Smooth muscle cell (in vitro differentiated cells): Measurements from ENCODE around the gene MIAT. TPM values are rescaled to one million over a fixed set of nuclear protein-coding genes. Genes with fewer than 3 reads are reported as not detected.

ENCODE experiments used
- DNase-seq: peaks from one replicate; lab custom pipeline; 2025; ENCODE audit not compliant: unreplicated experiment; lab: John Stamatoyannopoulos, UW
- H2AFZ ChIP-seq: fragments of 200-600 bp; sonication (generic); 2 replicates; pipeline ENCODE4 v1.6.0; 2016; ENCODE audit warnings: antibody characterized with exemption, low read depth, mild to moderate bottlenecking
- H3F3A ChIP-seq: fragments of 200-600 bp; sonication (generic); 2 replicates; pipeline ENCODE4 v1.6.0; 2017; ENCODE audit warnings: antibody characterized with exemption, low read depth
- H3K27ac ChIP-seq: fragments of 200-600 bp; sonication (generic); 2 replicates; pipeline ENCODE4 v1.5.1; 2016; ENCODE audit warnings: low read depth, mild to moderate bottlenecking
- H3K27me3 ChIP-seq: fragments of 200-600 bp; sonication (generic); 2 replicates; pipeline ENCODE4 v1.6.1; 2016; ENCODE audit warnings: low read depth, mild to moderate bottlenecking
- H3K36me3 ChIP-seq: fragments of 200-600 bp; sonication (generic); 2 replicates; pipeline ENCODE4 v1.5.1; 2016; ENCODE audit warnings: low read depth
- H3K4me1 ChIP-seq: fragments of 200-600 bp; sonication (generic); 2 replicates; pipeline ENCODE4 v1.5.1; 2016; ENCODE audit warnings: low read depth
- H3K4me2 ChIP-seq: fragments of 200-600 bp; sonication (generic); 2 replicates; pipeline ENCODE4 v1.6.0; 2016; ENCODE audit warnings: mild to moderate bottlenecking
- H3K4me3 ChIP-seq: fragments of 200-600 bp; sonication (generic); 2 replicates; pipeline ENCODE4 v1.5.1; 2016; ENCODE audit warnings: mild to moderate bottlenecking
- H3K79me2 ChIP-seq: fragments of 200-600 bp; sonication (generic); 2 replicates; pipeline ENCODE4 v1.6.0; 2016; ENCODE audit warnings: low read depth, mild to moderate bottlenecking
- H3K9ac ChIP-seq: fragments of 200-600 bp; sonication (generic); 2 replicates; pipeline ENCODE4 v1.6.0; 2016; ENCODE audit warnings: low read depth
- H3K9me3 ChIP-seq: fragments of 200-600 bp; sonication (generic); replicated peaks from 2 replicates; pipeline ENCODE4 v1.5.1; 2016; ENCODE audit warnings: low read depth
- H4K20me1 ChIP-seq: fragments of 200-600 bp; sonication (generic); 2 replicates; pipeline ENCODE4 v1.6.0; 2016; ENCODE audit warnings: low read depth
- WGBS: methylation state at CpG from one replicate; pipeline ENCODE4 v1.1.7; 2016; ENCODE audit warnings: low lambda C conversion rate; 5-methylcytosine and 5-hydroxymethylcytosine counted together
- polyA plus RNA-seq: library from polyadenylated mRNA; unstranded; fragments of >200 nt; fragmentation: Nextera tagmentation; extraction: Ambion mirVana; gene quantifications from 2 replicates; pipeline ENCODE4 v1.2.1, GENCODE V29; 2016
- small RNA-seq: library from RNA; depleted of rRNA; stranded (forward); fragments of <200 nt; gene quantifications from one replicate; pipeline ENCODE3, GENCODE V24; 2014
- total RNA-seq: library from RNA; depleted of rRNA; stranded (reverse); fragments of >200 nt; gene quantifications from 2 replicates; pipeline ENCODE4 v1.2.3, GENCODE V29; 2014
- TF ChIP-seq, protein P1 (sequence below): fragments of 200-600 bp; sonication (generic); IDR thresholded peaks from 2 replicates; pipeline ENCODE4 v1.5.1; 2017; ENCODE audit warnings: borderline replicate concordance, mild to moderate bottlenecking, antibody characterized with exemption; ENCODE audit not compliant: insufficient read depth, poor library complexity, severe bottlenecking

The MIAT gene
- total and polyA plus RNA-seq, 2 experiments from 2014 or later: 0.16 to 7.0 TPM

DNA sequence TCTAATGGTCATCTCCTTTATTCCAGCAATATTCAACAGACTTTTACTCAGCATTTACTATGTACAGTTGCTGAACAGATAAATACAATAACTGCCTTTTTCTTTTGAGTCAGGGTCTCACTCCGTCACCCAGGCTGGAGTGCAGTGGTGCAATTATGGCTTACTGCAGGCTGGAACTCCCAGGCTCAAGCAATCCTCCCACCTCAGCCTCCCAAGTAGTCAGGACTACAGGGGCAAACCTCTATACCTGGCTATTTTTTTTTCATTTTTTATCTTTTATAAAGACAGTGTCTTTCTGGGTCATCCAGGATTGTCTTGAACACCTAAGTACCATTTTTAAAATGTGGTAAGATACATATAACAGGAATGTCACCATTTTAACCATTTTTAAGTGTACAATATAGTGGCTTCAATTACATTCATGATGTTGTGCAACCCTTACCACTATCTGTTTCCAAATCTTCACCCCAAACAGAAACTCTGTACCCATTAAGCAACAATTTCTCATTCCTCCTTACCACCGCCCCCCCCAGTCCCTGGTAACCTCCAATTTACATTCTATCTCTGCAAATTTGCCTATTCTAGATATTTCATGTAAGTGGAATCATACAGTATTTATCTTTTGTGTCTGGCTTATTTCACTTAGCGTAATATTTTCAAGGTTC lies 67.8 kb downstream of the MIAT start:
- Histone ChIP-seq H3K27me3 (no peaks in the 10 kb centered on the region), H4K20me1 (no peaks in the 10 kb centered on the region), H2AFZ (no peak overlapping the region), H3K9me3 (no peaks in the 10 kb centered on the region), H3K4me3 (no peak overlapping the region), H3K9ac (no peak overlapping the region), H3K27ac (no peak overlapping the region), H3K79me2 (no peaks in the 10 kb centered on the region), H3K4me2 (no peak overlapping the region), H3K4me1 (no peaks in the 10 kb centered on the region), H3F3A (no peaks in the 10 kb centered on the region), H3K36me3 (no peaks in the 10 kb centered on the region)
- TF ChIP-seq, protein P1, sequence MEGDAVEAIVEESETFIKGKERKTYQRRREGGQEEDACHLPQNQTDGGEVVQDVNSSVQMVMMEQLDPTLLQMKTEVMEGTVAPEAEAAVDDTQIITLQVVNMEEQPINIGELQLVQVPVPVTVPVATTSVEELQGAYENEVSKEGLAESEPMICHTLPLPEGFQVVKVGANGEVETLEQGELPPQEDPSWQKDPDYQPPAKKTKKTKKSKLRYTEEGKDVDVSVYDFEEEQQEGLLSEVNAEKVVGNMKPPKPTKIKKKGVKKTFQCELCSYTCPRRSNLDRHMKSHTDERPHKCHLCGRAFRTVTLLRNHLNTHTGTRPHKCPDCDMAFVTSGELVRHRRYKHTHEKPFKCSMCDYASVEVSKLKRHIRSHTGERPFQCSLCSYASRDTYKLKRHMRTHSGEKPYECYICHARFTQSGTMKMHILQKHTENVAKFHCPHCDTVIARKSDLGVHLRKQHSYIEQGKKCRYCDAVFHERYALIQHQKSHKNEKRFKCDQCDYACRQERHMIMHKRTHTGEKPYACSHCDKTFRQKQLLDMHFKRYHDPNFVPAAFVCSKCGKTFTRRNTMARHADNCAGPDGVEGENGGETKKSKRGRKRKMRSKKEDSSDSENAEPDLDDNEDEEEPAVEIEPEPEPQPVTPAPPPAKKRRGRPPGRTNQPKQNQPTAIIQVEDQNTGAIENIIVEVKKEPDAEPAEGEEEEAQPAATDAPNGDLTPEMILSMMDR: no peak
- 94% methylated on average over 3 of the region's 3 CpGs for WGBS
- DNase-seq: no peak

Small RNA genes within 50 kb of the gene (small RNA-seq; reads per million reads assigned to genes)
- not detected for gene RF01874

Other genes starting within 250 kb of the MIAT start
- gene ASPHD2, start 228.3 kb upstream of the MIAT start, total RNA-seq: 2.4 and 4.5 TPM in 2 replicates
- gene ASPHD2, start 228.3 kb upstream of the MIAT start, polyA plus RNA-seq: 3.7 and 5.3 TPM in 2 replicates
- gene HPS4, start 173.8 kb upstream of the MIAT start, total RNA-seq: 23.5 and 46.3 TPM in 2 replicates
- gene HPS4, start 173.8 kb upstream of the MIAT start, polyA plus RNA-seq: 18.2 and 21.2 TPM in 2 replicates
- gene SRRD, start 173.7 kb upstream of the MIAT start, total RNA-seq: 20.7 and 35.8 TPM in 2 replicates
- gene SRRD, start 173.7 kb upstream of the MIAT start, polyA plus RNA-seq: 34.5 and 38.6 TPM in 2 replicates
- gene TFIP11, start 145.1 kb upstream of the MIAT start, total RNA-seq: 22.5 and 34.9 TPM in 2 replicates
- 25.7 and 27.7 TPM in 2 replicates for gene TFIP11, start 145.1 kb upstream of the MIAT start, polyA plus RNA-seq
- 44.1 and 44.8 TPM in 2 replicates for gene TPST2, start 67.5 kb upstream of the MIAT start, total RNA-seq
- 48.5 and 50.2 TPM in 2 replicates for gene TPST2, start 67.5 kb upstream of the MIAT start, polyA plus RNA-seq
- 0.27 TPM in 1 of 2 replicates, not detected in the other for gene CRYBB1, start 39.6 kb upstream of the MIAT start, total RNA-seq
- gene CRYBB1, start 39.6 kb upstream of the MIAT start, polyA plus RNA-seq: not detected in 2 replicates
- 4.9 TPM in 1 of 2 replicates, not detected in the other for gene CRYBA4, start 35.6 kb upstream of the MIAT start, total RNA-seq
- 1.1 and 1.8 TPM in 2 replicates for gene CRYBA4, start 35.6 kb upstream of the MIAT start, polyA plus RNA-seq